GM13977 (cell line): Measurements from ENCODE around the gene THSD4.

Experiments used
- DNase-seq: peaks from one replicate; pipeline ENCODE4 v3.0.0; 2012; ENCODE audit warnings: low spot score
- CTCF ChIP-seq: IDR thresholded peaks from 2 replicates; pipeline ENCODE4 v1.5.1; 2012; ENCODE audit warnings: mild to moderate bottlenecking, control low read depth; ENCODE audit not compliant: insufficient read depth; ENCODE audit errors: extremely low read depth, missing control alignments
- in situ Hi-C: fragments of 300-500 bp; cut with MboI; formaldehyde crosslinking; loops from one replicate; pipeline ENCODE4 v1.12.0; 2022; ENCODE audit warnings: low sequenced_read_pairs, low pct_unique_long_range_greater_than_20kb, mixed read lengths, inconsistent platforms; ENCODE audit not compliant: unreplicated experiment

The THSD4 gene

DNA sequence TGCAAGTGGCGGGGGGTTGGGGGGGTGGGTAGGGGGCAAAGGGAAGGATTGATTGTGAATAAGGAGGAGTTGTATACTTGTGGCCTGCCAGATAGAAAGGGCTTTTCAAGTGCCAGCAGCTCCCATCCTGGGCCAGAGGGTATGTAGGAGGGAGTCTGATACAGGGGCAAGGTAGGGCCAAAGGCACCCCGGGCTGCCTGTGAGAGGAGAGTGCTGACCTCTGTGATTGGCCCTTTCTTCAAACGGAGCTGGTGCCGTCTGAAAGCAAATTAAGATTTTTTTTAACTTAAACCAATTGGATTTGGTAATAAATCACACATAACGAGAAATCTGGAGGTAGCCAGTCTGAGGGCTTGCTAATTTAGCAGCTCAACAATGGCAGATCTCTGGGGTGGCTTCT, 229.9 kb downstream of the THSD4 start:
- in situ Hi-C loops = no loop called here
- no peak for TF ChIP-seq CTCF

GRCh38 chr15:71346464-71346863, 231.2 kb downstream of the THSD4 start:
- DNase-seq = no peak
- in situ Hi-C loops = no loop called here

More for the DNA sequence above, 229.9 kb downstream of the THSD4 start:
- no peak for DNase-seq

DNA sequence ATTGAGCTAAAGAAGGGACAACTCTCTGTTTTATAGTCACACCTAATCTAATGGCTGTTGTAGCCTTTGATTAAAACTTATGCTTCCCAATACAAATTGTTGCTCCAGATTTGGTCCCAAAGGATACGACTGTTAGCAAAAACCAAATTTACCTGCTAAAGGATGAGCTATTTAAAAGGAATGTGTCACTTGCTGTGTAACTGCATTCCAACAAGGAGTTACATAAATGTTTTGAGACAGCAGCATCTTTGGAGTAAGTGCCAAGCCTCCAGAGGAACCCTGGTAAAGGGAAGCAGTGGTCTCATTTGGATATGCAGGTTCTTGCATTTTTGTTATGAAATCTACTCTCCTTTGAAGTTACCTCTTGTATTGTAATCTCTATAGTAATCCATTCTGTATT, 233.3 kb downstream of the THSD4 start:
- in situ Hi-C loops = no loop called here
- TF ChIP-seq CTCF = no peak
- no peak for DNase-seq

More at GRCh38 chr15:71346464-71346863, 231.2 kb downstream of the THSD4 start:
- no peak for TF ChIP-seq CTCF

DNA sequence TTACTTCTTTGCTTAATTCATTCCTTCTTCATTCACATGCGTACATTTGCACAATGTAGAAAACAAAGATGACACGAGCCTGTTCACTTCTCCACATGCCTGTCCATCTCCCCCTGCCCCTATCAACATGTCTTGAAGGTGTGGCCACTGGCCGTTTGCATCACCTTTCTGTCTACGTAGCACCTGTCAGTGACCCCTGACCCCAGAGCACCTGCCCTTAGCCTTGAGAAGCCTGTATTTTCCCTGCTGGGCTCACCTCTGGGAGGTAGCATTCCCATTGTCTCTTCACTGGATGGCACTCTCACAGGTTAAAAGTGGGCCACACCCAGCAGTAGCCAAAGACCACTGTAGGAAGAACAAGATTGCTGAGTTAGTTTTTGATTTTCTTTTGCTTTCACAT, 234.1 kb downstream of the THSD4 start:
- TF ChIP-seq CTCF = no peak
- in situ Hi-C loops = no loop called here
- no peak for DNase-seq

DNA sequence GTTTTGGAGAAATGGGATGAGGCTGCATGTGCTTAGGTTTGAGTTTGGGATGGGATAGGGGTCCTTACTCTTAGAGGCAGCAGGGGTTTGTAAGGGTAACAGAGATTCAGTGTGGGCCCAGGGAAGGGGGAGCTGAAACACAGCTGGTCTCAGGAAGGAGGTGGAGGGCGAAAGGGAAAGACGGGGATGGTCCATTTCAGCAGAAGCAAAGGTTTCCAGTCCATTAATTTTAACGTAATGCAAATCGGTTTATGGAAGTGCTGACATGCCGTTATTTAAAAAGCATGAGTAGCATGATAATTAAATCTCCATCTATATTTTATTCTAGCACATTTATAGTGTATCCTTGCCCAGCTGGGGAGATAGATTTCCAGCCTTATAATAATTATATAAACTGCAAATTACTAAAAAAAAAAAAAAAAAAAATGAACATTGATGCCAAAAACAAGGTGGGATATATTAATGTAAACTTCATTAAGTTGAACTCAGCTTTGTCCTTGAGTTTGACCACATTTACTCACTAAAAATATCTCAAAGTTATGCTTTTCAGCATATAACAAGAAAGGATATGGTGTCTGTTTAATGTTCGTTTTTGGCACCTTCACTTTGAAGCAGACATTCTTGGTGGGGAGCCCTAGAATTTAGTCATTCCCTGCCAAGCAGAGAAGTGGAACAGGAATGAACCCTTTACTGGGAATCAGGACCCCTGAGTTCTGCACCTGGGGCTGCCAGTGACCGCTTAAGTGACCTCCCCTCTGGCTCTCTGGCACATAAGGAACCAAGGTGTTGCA, 234.7 kb downstream of the THSD4 start:
- in situ Hi-C loops = no loop called here
- no peak for TF ChIP-seq CTCF
- DNase-seq = no peak

DNA sequence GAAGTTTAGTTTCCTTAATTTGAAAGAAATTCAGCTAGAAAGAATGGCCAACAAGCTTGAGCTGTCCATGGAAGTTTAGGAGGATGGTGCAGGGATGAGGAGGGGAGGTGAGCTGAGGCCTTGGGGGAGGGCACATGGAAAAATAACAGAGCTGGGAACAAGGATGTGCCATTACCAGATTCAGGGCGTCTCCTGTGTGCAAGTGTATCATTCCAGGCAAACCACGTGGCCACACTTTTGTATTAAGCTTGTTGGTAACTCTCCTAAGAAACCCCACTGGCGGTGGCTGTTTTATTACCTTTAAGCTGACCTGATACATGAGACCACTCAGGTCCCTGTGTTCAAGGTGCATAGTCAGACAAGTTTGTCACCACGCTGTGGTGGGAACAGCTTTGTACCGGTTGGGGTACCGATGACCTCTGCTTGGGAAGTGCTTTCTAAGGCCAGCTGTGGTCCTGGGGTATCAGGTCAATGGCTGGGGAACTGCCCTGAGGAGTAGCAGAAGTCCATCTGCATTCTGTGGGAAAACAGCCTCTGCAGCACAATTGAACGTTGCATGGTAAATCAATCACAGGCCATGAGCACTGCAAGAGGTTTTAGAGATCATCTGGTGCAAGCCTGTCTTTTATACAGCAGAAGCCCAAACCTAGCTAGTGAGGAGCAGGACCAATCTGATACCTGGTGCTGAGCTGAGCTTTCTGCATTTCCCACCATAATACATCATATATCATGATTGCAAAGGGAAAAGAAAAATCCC, 235.5 kb downstream of the THSD4 start:
- in situ Hi-C loops = no loop called here
- DNase-seq = no peak
- no peak for TF ChIP-seq CTCF
